H1 (cell line): Measurements from ENCODE around the gene KCNC1. TPM values are rescaled to one million over a fixed set of nuclear protein-coding genes. Genes with fewer than 3 reads are reported as not detected.

ENCODE experiments used
- CTCF ChIA-PET: fragments of 300-600 bp; sonication (Branson Sonifier 250); formaldehyde crosslinking; loops from one replicate; lab custom pipeline; 2021; ENCODE audit not compliant: partially characterized antibody; lab: Charles Lee
- POLR2A ChIA-PET: fragments of 300-600 bp; sonication (Branson Sonifier 250); formaldehyde crosslinking; loops from one replicate; lab custom pipeline; 2021; ENCODE audit warnings: inconsistent platforms; ENCODE audit not compliant: partially characterized antibody; lab: Charles Lee
- DNase-seq, 2 experiments: peaks; one replicate each; pipeline versions ENCODE4 v3.0.0 to v3.0.0-alpha.2; 2010 to 2022; ENCODE audit warnings: low spot score in 2 of 2, low read depth in 1 of 2, mixed read lengths in 1 of 2
- FAIRE-seq: peaks from 2 replicates; lab custom pipeline; 2011; peaks lifted over from hg19 to GRCh38; lab: Jason Lieb, UNC
- H2AFZ ChIP-seq: 2 replicates; pipeline ENCODE4 v1.8.1; 2012; ENCODE audit warnings: low read length, inconsistent platforms
- H2AK5ac ChIP-seq: 2 replicates; pipeline ENCODE4 v1.6.1; 2013; ENCODE audit warnings: low read depth, low read length
- H2BK120ac ChIP-seq: replicated peaks from 2 replicates; pipeline ENCODE3; 2013; ENCODE audit warnings: low read depth, low read length, inconsistent platforms
- H2BK12ac ChIP-seq: 2 replicates; pipeline ENCODE4 v1.6.1; 2013; ENCODE audit warnings: low read depth, low read length
- H2BK15ac ChIP-seq: 2 replicates; pipeline ENCODE4 v1.6.1; 2013; ENCODE audit warnings: low read length
- H2BK20ac ChIP-seq: 2 replicates; pipeline ENCODE4 v1.6.1; 2013; ENCODE audit warnings: low read length
- H2BK5ac ChIP-seq: 2 replicates; pipeline ENCODE4 v1.6.1; 2013; ENCODE audit warnings: low read depth, low read length
- H3K14ac ChIP-seq: 2 replicates; pipeline ENCODE4 v1.6.1; 2013; ENCODE audit warnings: inconsistent platforms; ENCODE audit not compliant: insufficient read length
- H3K18ac ChIP-seq: 2 replicates; pipeline ENCODE4 v1.6.1; 2013; ENCODE audit warnings: low read length; ENCODE audit errors: extremely low read depth
- H3K23ac ChIP-seq: 2 replicates; pipeline ENCODE4 v1.6.1; 2013; ENCODE audit warnings: inconsistent platforms; ENCODE audit not compliant: insufficient read length
- H3K23me2 ChIP-seq: 2 replicates; pipeline ENCODE4 v1.6.1; 2013; ENCODE audit warnings: low read depth, low read length
- H3K27ac ChIP-seq: 2 replicates; pipeline ENCODE4 v1.6.1; 2011; ENCODE audit warnings: low read depth, low read length, inconsistent platforms
- H3K27me3 ChIP-seq, 4 experiments: replicated peaks in 1 of 4; 1 replicate in 1 of 4; 2 replicates in 3 of 4; pipeline versions ENCODE4 v1.6.1 to v1.8.1; 2011 to 2013; ENCODE audit warnings: low read length in 3 of 4, mild to moderate bottlenecking in 3 of 4, inconsistent platforms in 2 of 4, mixed read lengths in 2 of 4, moderate library complexity in 1 of 4; ENCODE audit not compliant: control insufficient read depth in 3 of 4, insufficient read depth in 3 of 4; ENCODE audit errors: extremely low read depth in 1 of 4
- H3K36me3 ChIP-seq, 4 experiments: 2 replicates each; pipeline versions ENCODE4 v1.6.1 to v1.8.1; 2011 to 2013; ENCODE audit warnings: mild to moderate bottlenecking in 4 of 4, low read length in 3 of 4, moderate library complexity in 2 of 4, control low read depth in 1 of 4, inconsistent platforms in 1 of 4; ENCODE audit not compliant: insufficient read depth in 4 of 4, control insufficient read depth in 2 of 4
- H3K4ac ChIP-seq: replicated peaks from 2 replicates; pipeline ENCODE3; 2013; ENCODE audit warnings: low read length, low read depth, mixed read lengths, inconsistent platforms; ENCODE audit not compliant: insufficient read length
- H3K4me1 ChIP-seq, 4 experiments: replicated peaks in 1 of 4; 1 replicate in 1 of 4; 2 replicates in 3 of 4; pipeline versions ENCODE4 v1.6.1 to v1.8.1; 2011 to 2013; ENCODE audit warnings: low read length in 3 of 4, inconsistent platforms in 2 of 4, mixed read lengths in 1 of 4; ENCODE audit not compliant: insufficient read depth in 4 of 4, control insufficient read depth in 3 of 4
- H3K4me2 ChIP-seq, 2 experiments: 2 replicates each; pipeline versions ENCODE4 v1.6.1 to v1.8.1; 2011 to 2013; ENCODE audit warnings: low read depth in 2 of 2, low read length in 2 of 2, control low read depth in 1 of 2, inconsistent platforms in 1 of 2, mild to moderate bottlenecking in 1 of 2; ENCODE audit not compliant: insufficient read depth in 1 of 2
- H3K4me3 ChIP-seq, 4 experiments: fragments of 200-600, 300-600 bp in 1 of 4; sonication (generic), shearing (Covaris generic), sonication (Bioruptor Twin) in 1 of 4; 2 replicates each; pipeline versions ENCODE4 v1.5.1 to v1.8.1; 2011 to 2016; ENCODE audit warnings: low read length in 4 of 4, low read depth in 3 of 4, control low read depth in 2 of 4, inconsistent platforms in 2 of 4, mild to moderate bottlenecking in 2 of 4, mixed read lengths in 1 of 4, moderate library complexity in 1 of 4; ENCODE audit not compliant: insufficient read depth in 2 of 4; ENCODE audit errors: extremely low read depth in 1 of 4
- H3K56ac ChIP-seq: replicated peaks from 2 replicates; pipeline ENCODE3; 2013; ENCODE audit warnings: low read depth, mild to moderate bottlenecking, mixed read lengths, low read length, inconsistent platforms; ENCODE audit not compliant: insufficient read length
- H3K79me1 ChIP-seq: 2 replicates; pipeline ENCODE4 v1.6.1; 2013; ENCODE audit warnings: low read depth, low read length, control low read depth
- H3K79me2 ChIP-seq, 2 experiments: 2 replicates each; pipeline versions ENCODE4 v1.6.1 to v1.8.1; 2012 to 2013; ENCODE audit warnings: low read length in 2 of 2, mild to moderate bottlenecking in 2 of 2, inconsistent platforms in 1 of 2; ENCODE audit not compliant: insufficient read depth in 2 of 2, control insufficient read depth in 1 of 2
- H3K9ac ChIP-seq, 4 experiments: replicated peaks in 1 of 4; 1 replicate in 1 of 4; 2 replicates in 3 of 4; pipeline versions ENCODE4 v1.6.1 to v1.8.1; 2011 to 2013; ENCODE audit warnings: low read depth in 3 of 4, low read length in 3 of 4, control low read depth in 2 of 4, mild to moderate bottlenecking in 2 of 4, moderate library complexity in 2 of 4, inconsistent platforms in 1 of 4; ENCODE audit errors: extremely low read depth in 1 of 4
- H3K9me3 ChIP-seq, 2 experiments: 2 replicates each; pipeline versions ENCODE4 v1.6.1 to v1.8.1; 2012 to 2013; ENCODE audit warnings: mild to moderate bottlenecking in 2 of 2, moderate library complexity in 2 of 2, control low read depth in 1 of 2, inconsistent platforms in 1 of 2, low read depth in 1 of 2, low read length in 1 of 2, mixed read lengths in 1 of 2; ENCODE audit not compliant: insufficient read depth in 2 of 2
- H4K20me1 ChIP-seq, 2 experiments: replicated peaks in 1 of 2; 2 replicates each; pipeline versions ENCODE3 to v1.8.1; 2011 to 2013; ENCODE audit warnings: inconsistent platforms in 2 of 2, low read length in 2 of 2, mild to moderate bottlenecking in 1 of 2; ENCODE audit not compliant: insufficient read depth in 2 of 2, control insufficient read depth in 1 of 2
- H4K5ac ChIP-seq: 2 replicates; pipeline ENCODE4 v1.6.1; 2013; ENCODE audit warnings: low read length, low read depth, mixed read lengths, inconsistent platforms; ENCODE audit not compliant: insufficient read length
- H4K8ac ChIP-seq: 2 replicates; pipeline ENCODE4 v1.8.0; 2013; ENCODE audit warnings: mild to moderate bottlenecking, moderate library complexity, low read length, inconsistent platforms; ENCODE audit not compliant: insufficient read depth; ENCODE audit errors: extremely low read depth
- H4K91ac ChIP-seq: replicated peaks from 2 replicates; pipeline ENCODE3; 2013; ENCODE audit warnings: low read length, mixed read lengths, inconsistent platforms; ENCODE audit not compliant: insufficient read length
- SP1 ChIP-seq: IDR thresholded peaks from 2 replicates; pipeline ENCODE4 v1.6.1; 2011; ENCODE audit warnings: low read depth, low read length
- WGBS, 2 experiments: shearing (Covaris generic) in 1 of 2; methylation state at CpG; one replicate each; pipeline versions ENCODE4 v1.1.6 to v1.1.7; 2013 to 2015; ENCODE audit warnings: low lambda C conversion rate in 2 of 2, mixed read lengths in 2 of 2, inconsistent platforms in 1 of 2, low coverage in 1 of 2, missing lambda C conversion rate in 1 of 2; ENCODE audit not compliant: insufficient replicate concordance in 2 of 2, insufficient coverage in 1 of 2, insufficient read length in 1 of 2; ENCODE audit errors: extremely low coverage in 1 of 2, missing lambda C conversion rate in 1 of 2; 5-methylcytosine and 5-hydroxymethylcytosine counted together
- polyA plus RNA-seq, 7 experiments: library from polyadenylated mRNA; depleted of rRNA in 3 of 7; stranded (reverse) in 5 of 7; unstranded in 2 of 7; fragments of >200 nt in 5 of 7; fragments of 200-250 nt in 2 of 7; gene quantifications; 1 replicate in 5 of 7; 2 replicates in 1 of 7; 4 replicates in 1 of 7; pipeline versions ENCODE4 v1.2.1 to v1.2.3, GENCODE V29; 2011 to 2013; ENCODE audit warnings: missing spikeins in 2 of 7, mixed read lengths in 2 of 7
- total RNA-seq: library from RNA; stranded (reverse); fragmentation: NEBNext Ultra II Directional; extraction: Animal tissue kit (Norgen Biotek cat#: 25700); gene quantifications from 2 replicates; pipeline ENCODE4 v1.2.1, GENCODE V29; 2021

KCNC1 gene
- total and polyA plus RNA-seq, 2 of the 8 experiments (the other 6 are each of a cell fraction or from before 2014, with no cell fraction given), result 0.11 to 0.26 TPM

- H3K56ac ChIP-seq, result no peak overlapping the region
- H3K4ac ChIP-seq, result no peak overlapping the region
- POLR2A ChIA-PET, result no interaction called here
- H4K91ac ChIP-seq, result no peak overlapping the region
- 89% methylated on average over 3 of the region's 3 CpGs; no CpG with 5 or more reads in 1 of the 2 experiments for WGBS, 2 experiments
- no peak overlapping the region; the same call in 1 of the 2 replicates for H2BK20ac ChIP-seq
- no peak overlapping the region for H3K18ac ChIP-seq
- H3K9me3 ChIP-seq, result peaks cover 0 to 5% of the 10 kb centered on the region in 2 experiments; a peak in 2 of 4 replicates
- H3K79me2 ChIP-seq, result no peaks in the 10 kb centered on the region
- H3K36me3 ChIP-seq, result no peaks in the 10 kb centered on the region
- H3K79me1 ChIP-seq, result no peaks in the 10 kb centered on the region
- CTCF ChIA-PET, result interaction anchor here (0.8 to 2.7 kb wide), 5 partner anchors 12 to 67 kb away, joined by 3 to 8 read pairs (median 3); no protein-coding TSS in a partner anchor
- H2BK5ac ChIP-seq, result no peak overlapping the region
- H4K8ac ChIP-seq, result no peak overlapping the region
- H3K23ac ChIP-seq, result no peak overlapping the region
- H2BK120ac ChIP-seq, result no peak overlapping the region
- no peak overlapping the region for H3K9ac ChIP-seq
- no peak overlapping the region for H2AK5ac ChIP-seq
- no peaks in the 10 kb centered on the region for H3K23me2 ChIP-seq
- no peak for TF ChIP-seq SP1
- peaks cover 0 to 6% (median 4%) of the 10 kb centered on the region in 4 experiments; a peak in 5 of 7 replicates for H3K4me1 ChIP-seq
- DNase-seq (no peak), FAIRE-seq (no peak)
- no peak overlapping the region for H3K4me2 ChIP-seq
- no peaks in the 10 kb centered on the region; a peak in 1 of 7 replicates for H3K27me3 ChIP-seq
- H3K27ac ChIP-seq, result no peak overlapping the region
- no peak overlapping the region for H2BK15ac ChIP-seq
- H3K14ac ChIP-seq, result no peak overlapping the region
- no peak overlapping the region for H4K5ac ChIP-seq
- H2AFZ ChIP-seq, result no peak overlapping the region
- H4K20me1 ChIP-seq, result no peaks in the 10 kb centered on the region
- no peak overlapping the region for H3K4me3 ChIP-seq
- H2BK12ac ChIP-seq, result no peak overlapping the region
Measured at GRCh38 chr11:17798716-17799115, 64.1 kb downstream of the KCNC1 start.
